GM10266 (cell line): ENCODE results near the gene EPHB1.
"Not testable (repeated sequence)": the region's sequence is repeated elsewhere in the genome, so short reads cannot be mapped to it uniquely, and the experiment has no call there.

Experiments
- DNase-seq: peaks from one replicate; pipeline ENCODE4 v3.0.0; 2012; ENCODE audit errors: extremely low spot score
- CTCF ChIP-seq: IDR thresholded peaks from 2 replicates; pipeline ENCODE4 v1.5.1; 2012; ENCODE audit warnings: mild to moderate bottlenecking, low read depth; ENCODE audit not compliant: control insufficient read depth, insufficient read depth; ENCODE audit errors: missing control alignments

Gene EPHB1

GRCh38 chr3:135109681-135110080 lies 314.6 kb downstream of the EPHB1 start:
- TF ChIP-seq CTCF, result no peak
- no peak for DNase-seq

- DNase-seq, result not testable (repeated sequence)
Measured at GRCh38 chr3:135114551-135114950, 319.5 kb downstream of the EPHB1 start.

GRCh38 chr3:135117977-135118376 lies 322.9 kb downstream of the EPHB1 start:
- DNase-seq, result no peak
- TF ChIP-seq CTCF, result no peak

- DNase-seq, result no peak
- TF ChIP-seq CTCF, result no peak
Measured at GRCh38 chr3:135118792-135119191, 323.7 kb downstream of the EPHB1 start.

- no peak for TF ChIP-seq CTCF
- DNase-seq, result peak; percentile 30
Measured at GRCh38 chr3:135125171-135125801, 330.2 kb downstream of the EPHB1 start.

GRCh38 chr3:135127946-135128470 lies 332.9 kb downstream of the EPHB1 start:
- no peak for TF ChIP-seq CTCF
- no peak for DNase-seq

GRCh38 chr3:135128818-135129217 lies 333.8 kb downstream of the EPHB1 start:
- TF ChIP-seq CTCF, result no peak
- DNase-seq, result no peak

- DNase-seq, result no peak
- no peak for TF ChIP-seq CTCF
Measured at GRCh38 chr3:135131290-135131689, 336.2 kb downstream of the EPHB1 start.
